ENCODE measurements around the gene CHST2.
A peak's percentile ranks its signal among the peaks of the same experiment; 100 is the strongest.

The CHST2 gene

GRCh38 chr3:143123353-143123984 is 3.9 kb downstream of the CHST2 start:
- TF ChIP-seq, protein P1, sequence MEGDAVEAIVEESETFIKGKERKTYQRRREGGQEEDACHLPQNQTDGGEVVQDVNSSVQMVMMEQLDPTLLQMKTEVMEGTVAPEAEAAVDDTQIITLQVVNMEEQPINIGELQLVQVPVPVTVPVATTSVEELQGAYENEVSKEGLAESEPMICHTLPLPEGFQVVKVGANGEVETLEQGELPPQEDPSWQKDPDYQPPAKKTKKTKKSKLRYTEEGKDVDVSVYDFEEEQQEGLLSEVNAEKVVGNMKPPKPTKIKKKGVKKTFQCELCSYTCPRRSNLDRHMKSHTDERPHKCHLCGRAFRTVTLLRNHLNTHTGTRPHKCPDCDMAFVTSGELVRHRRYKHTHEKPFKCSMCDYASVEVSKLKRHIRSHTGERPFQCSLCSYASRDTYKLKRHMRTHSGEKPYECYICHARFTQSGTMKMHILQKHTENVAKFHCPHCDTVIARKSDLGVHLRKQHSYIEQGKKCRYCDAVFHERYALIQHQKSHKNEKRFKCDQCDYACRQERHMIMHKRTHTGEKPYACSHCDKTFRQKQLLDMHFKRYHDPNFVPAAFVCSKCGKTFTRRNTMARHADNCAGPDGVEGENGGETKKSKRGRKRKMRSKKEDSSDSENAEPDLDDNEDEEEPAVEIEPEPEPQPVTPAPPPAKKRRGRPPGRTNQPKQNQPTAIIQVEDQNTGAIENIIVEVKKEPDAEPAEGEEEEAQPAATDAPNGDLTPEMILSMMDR (conservative IDR thresholded peaks at IDR 0.05; ENCODE audit: low read depth, low read length): no peak
- peak overlapping the region; percentile 50 for H3K4me3 ChIP-seq (ENCODE audit: low read depth, low read length)
- DNase-seq (ENCODE audit: low read depth): peak; percentile 23

GRCh38 chr3:143124601-143125520 is 5.3 kb downstream of the CHST2 start:
- peak overlapping the region; percentile 27 for H3K4me3 ChIP-seq (ENCODE audit: low read depth, low read length)
- DNase-seq (ENCODE audit: low read depth): peak; percentile 37
- TF ChIP-seq, protein P1 (conservative IDR thresholded peaks at IDR 0.05; ENCODE audit: low read depth, low read length): no peak

GRCh38 chr3:143127801-143128200 is 8.2 kb downstream of the CHST2 start:
- H3K4me3 ChIP-seq (ENCODE audit: low read depth, low read length): no peak overlapping the region
- TF ChIP-seq, protein P1 (conservative IDR thresholded peaks at IDR 0.05; ENCODE audit: low read depth, low read length): no peak
- DNase-seq (ENCODE audit: low read depth): no peak

DNA sequence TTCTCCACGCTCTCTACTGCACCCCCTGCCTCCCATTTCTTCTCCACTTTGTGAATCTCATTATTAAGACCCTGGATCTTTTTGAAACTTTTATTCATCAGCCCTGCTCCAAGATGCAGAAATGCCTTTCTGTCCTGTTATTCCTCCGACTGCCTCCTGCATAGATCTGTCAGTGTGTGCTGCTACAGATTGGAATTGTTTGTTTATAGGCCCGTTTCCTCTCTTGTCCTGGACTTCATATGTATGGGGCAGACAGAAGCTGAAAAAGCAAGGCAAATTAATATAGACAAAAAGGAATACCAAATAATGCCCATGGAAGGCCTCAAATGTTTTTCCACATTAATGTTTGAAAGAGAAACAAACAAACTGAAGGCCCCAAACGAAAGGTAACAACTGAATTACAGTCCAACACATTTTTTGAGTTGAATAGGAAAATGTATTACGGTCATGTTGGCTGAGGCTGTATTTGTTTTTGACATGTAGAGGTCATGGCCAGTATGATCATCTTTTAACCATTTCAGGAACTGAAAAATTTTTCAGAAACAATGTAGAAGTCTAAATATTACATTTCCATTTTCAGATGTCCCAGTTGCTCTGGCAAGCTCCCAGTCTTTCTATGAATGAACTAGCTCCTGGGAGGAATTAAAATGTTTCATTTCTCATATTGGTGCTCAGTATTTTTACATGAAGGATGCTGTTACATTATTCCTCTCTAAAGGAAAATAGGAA is 8.8 kb downstream of the CHST2 start:
- TF ChIP-seq, protein P1 (conservative IDR thresholded peaks at IDR 0.05; ENCODE audit: low read depth, low read length): peak; percentile 17
- peak; percentile 48 for DNase-seq (ENCODE audit: low read depth)
- no peak overlapping the region for H3K4me3 ChIP-seq (ENCODE audit: low read depth, low read length)

GRCh38 chr3:143132246-143132980 is 12.8 kb downstream of the CHST2 start:
- TF ChIP-seq, protein P1 (conservative IDR thresholded peaks at IDR 0.05; ENCODE audit: low read depth, low read length): no peak
- H3K4me3 ChIP-seq (ENCODE audit: low read depth, low read length): no peak overlapping the region
- DNase-seq (ENCODE audit: low read depth): no peak

GRCh38 chr3:143134471-143134870 is 14.9 kb downstream of the CHST2 start:
- TF ChIP-seq, protein P1 (conservative IDR thresholded peaks at IDR 0.05; ENCODE audit: low read depth, low read length): peak; percentile 5
- peak; percentile 35 for DNase-seq (ENCODE audit: low read depth)
- no peak overlapping the region for H3K4me3 ChIP-seq (ENCODE audit: low read depth, low read length)

Measured in choroid plexus epithelial cell (primary cell).